Lung microvascular endothelial cell (primary cell): ENCODE data around the gene NACA. TPM values are rescaled to one million over a fixed set of nuclear protein-coding genes. Genes with fewer than 3 reads are reported as not detected.
"Not testable (repeated sequence)": the region's sequence is repeated elsewhere in the genome, so short reads cannot be mapped to it uniquely, and the experiment has no call there.

Experiments used
- DNase-seq, 2 donors: peaks; one replicate each; pipeline versions ENCODE4 v3.0.0 to v3.0.0-alpha.2; 2010; ENCODE audit warnings: low read depth in 2 of 2
- total RNA-seq: library from RNA; depleted of rRNA; stranded (reverse); fragments of >200 nt; gene quantifications from 2 replicates; pipeline ENCODE4 v1.2.1, GENCODE V29; 2014

The NACA gene
- total RNA-seq, 1 donor from 2014 or later: 1,336 TPM

- DNase-seq: no peak
These were observed 463 bp downstream of the NACA start for GRCh38 chr12:56724701-56724971.

- peak; percentile 72 to 76 for DNase-seq
These were observed 1.0 kb downstream of the NACA start for GRCh38 chr12:56723889-56724700.

GRCh38 chr12:56723352-56723751 is 1.7 kb downstream of the NACA start:
- DNase-seq: no peak

GRCh38 chr12:56722832-56723231 is 2.3 kb downstream of the NACA start:
- DNase-seq: no peak

GRCh38 chr12:56721721-56722120 is 3.4 kb downstream of the NACA start:
- DNase-seq: no peak

GRCh38 chr12:56721216-56721615 is 3.9 kb downstream of the NACA start:
- no peak for DNase-seq

- DNase-seq: peak in 1 of 2 donors; percentile 8
These were observed 4.4 kb downstream of the NACA start for GRCh38 chr12:56720731-56721151.

GRCh38 chr12:56719056-56719455 is 6.0 kb downstream of the NACA start:
- DNase-seq: no peak

- no peak for DNase-seq
These were observed 6.5 kb downstream of the NACA start for GRCh38 chr12:56718636-56719035.

- no peak for DNase-seq
These were observed 7.0 kb downstream of the NACA start for GRCh38 chr12:56718149-56718548.

- DNase-seq: no peak
These were observed 7.9 kb downstream of the NACA start for GRCh38 chr12:56716933-56717880.

GRCh38 chr12:56716458-56716857 is 8.6 kb downstream of the NACA start:
- no peak for DNase-seq

- no peak for DNase-seq
These were observed 9.3 kb downstream of the NACA start for GRCh38 chr12:56715798-56716197.

GRCh38 chr12:56714431-56714929 is 10.6 kb downstream of the NACA start:
- DNase-seq: no peak

GRCh38 chr12:56713345-56713744 is 11.8 kb downstream of the NACA start:
- no peak for DNase-seq

GRCh38 chr12:56709759-56710376 is 15.2 kb downstream of the NACA start:
- DNase-seq: no peak

- not testable (repeated sequence) for DNase-seq
These were observed 20.6 kb downstream of the NACA start for GRCh38 chr12:56704522-56704921.

- no peak for DNase-seq
These were observed 26.0 kb downstream of the NACA start for GRCh38 chr12:56699020-56699661.

- no peak for DNase-seq
These were observed 29.6 kb downstream of the NACA start for GRCh38 chr12:56695327-56696101.

GRCh38 chr12:56694161-56694560 is 30.9 kb downstream of the NACA start:
- DNase-seq: no peak

- DNase-seq: no peak
These were observed 36.3 kb downstream of the NACA start for GRCh38 chr12:56688846-56689109.
